Measurements from ENCODE around the gene NTRK3. TPM values are rescaled to one million over a fixed set of nuclear protein-coding genes. Genes with fewer than 3 reads are reported as not detected.

NTRK3 gene
- total RNA-seq, 4 donors from 2014 or later = 5.3 to 11.7 (median 6.3) TPM

DNA sequence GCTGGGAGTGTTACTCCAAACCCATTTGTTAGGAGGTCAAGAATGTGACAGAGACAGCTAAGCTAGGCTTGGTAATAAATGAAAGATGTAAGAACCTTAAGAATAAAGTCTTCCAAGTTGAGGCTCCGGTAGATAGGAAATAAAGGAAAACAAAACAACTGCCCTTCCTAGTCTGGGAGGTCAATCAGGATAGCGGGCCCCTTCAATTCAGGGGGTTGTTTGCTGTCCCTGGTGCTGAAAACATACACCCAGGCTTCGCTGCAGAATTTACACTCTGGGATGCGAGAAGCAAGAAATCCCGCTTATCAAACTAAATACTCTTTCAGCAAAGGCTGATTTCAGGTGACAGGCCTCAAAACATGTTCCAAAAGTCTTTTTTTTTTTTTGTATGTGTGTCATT is 393.4 kb downstream of the NTRK3 start:
- Histone ChIP-seq H3K4me3 (no peak overlapping the region), H3K27ac (no peak overlapping the region), H3K36me3 (no peaks in the 10 kb centered on the region), H3K9me3 (no peaks in the 10 kb centered on the region), H3K4me1 (no peaks in the 10 kb centered on the region), H3K27me3 (no peaks in the 10 kb centered on the region)
- WGBS = 52% methylated on average over 5 of the region's 5 CpGs
- no peak for DNase-seq (ENCODE audit: low spot score in 2 of 2)
- TF ChIP-seq POLR2A (IDR thresholded peaks at IDR 0.05) = no peak
- TF ChIP-seq, protein P1, sequence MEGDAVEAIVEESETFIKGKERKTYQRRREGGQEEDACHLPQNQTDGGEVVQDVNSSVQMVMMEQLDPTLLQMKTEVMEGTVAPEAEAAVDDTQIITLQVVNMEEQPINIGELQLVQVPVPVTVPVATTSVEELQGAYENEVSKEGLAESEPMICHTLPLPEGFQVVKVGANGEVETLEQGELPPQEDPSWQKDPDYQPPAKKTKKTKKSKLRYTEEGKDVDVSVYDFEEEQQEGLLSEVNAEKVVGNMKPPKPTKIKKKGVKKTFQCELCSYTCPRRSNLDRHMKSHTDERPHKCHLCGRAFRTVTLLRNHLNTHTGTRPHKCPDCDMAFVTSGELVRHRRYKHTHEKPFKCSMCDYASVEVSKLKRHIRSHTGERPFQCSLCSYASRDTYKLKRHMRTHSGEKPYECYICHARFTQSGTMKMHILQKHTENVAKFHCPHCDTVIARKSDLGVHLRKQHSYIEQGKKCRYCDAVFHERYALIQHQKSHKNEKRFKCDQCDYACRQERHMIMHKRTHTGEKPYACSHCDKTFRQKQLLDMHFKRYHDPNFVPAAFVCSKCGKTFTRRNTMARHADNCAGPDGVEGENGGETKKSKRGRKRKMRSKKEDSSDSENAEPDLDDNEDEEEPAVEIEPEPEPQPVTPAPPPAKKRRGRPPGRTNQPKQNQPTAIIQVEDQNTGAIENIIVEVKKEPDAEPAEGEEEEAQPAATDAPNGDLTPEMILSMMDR (IDR thresholded peaks at IDR 0.05) = no peak
- TF ChIP-seq POLR2AphosphoS5 (IDR thresholded peaks at IDR 0.05) = no peak
- TF ChIP-seq EP300 (IDR thresholded peaks at IDR 0.05) = no peak

DNA sequence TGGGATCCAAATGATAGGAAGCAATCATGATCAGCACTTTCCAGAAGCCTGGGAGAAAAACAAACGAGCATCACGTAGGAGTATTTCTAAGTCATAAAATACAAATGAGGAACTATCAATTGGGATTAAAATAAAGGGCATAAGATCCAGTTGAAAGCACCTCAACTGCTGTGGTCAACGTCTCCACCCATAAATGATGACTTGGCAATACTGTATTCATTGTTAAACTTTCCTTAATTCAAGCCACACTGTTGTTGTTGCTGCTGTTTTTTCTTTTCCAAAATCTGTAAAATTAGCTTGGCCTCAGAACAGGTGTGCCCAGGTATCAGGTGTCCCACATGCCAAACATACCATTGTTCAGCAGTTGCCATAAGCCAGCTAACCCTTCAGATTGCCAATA is 395.8 kb downstream of the NTRK3 start:
- no peaks in the 10 kb centered on the region for H3K27me3 ChIP-seq
- no peaks in the 10 kb centered on the region for H3K4me1 ChIP-seq
- 54% methylated on average over 3 of the region's 3 CpGs for WGBS
- DNase-seq (ENCODE audit: low spot score in 2 of 2) = no peak
- TF ChIP-seq POLR2A (IDR thresholded peaks at IDR 0.05) (no peak), EP300 (IDR thresholded peaks at IDR 0.05) (no peak), POLR2AphosphoS5 (IDR thresholded peaks at IDR 0.05) (no peak)
- TF ChIP-seq, protein P1 (IDR thresholded peaks at IDR 0.05) = no peak
- no peak overlapping the region for H3K27ac ChIP-seq
- H3K9me3 ChIP-seq = no peaks in the 10 kb centered on the region
- no peaks in the 10 kb centered on the region for H3K36me3 ChIP-seq
- no peak overlapping the region for H3K4me3 ChIP-seq

DNA sequence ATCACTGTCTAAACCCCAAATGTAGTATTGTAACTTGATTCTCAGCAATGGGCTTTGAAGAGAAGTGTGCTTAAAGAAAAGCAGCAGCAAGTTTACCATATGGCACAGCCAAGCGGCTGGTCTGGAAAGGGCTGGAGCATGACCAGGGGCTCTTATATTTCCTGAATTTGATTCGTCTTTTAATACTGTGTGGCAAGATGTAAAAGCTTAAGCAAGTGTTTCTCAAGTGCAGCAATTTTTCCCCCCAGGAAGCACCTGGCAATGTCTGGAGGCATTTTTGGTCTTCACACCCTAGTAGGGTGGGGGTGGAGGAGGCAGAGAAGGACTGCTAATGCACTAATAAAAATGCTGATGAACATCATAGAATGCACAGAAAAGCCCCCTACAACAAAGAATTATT is 397.9 kb downstream of the NTRK3 start:
- peaks cover 3% of the 10 kb centered on the region for H3K27me3 ChIP-seq
- H3K4me1 ChIP-seq = no peaks in the 10 kb centered on the region
- 67% methylated on average over 2 of the region's 2 CpGs for WGBS
- no peak for DNase-seq (ENCODE audit: low spot score in 2 of 2)
- H3K27ac ChIP-seq = no peak overlapping the region
- no peaks in the 10 kb centered on the region for H3K9me3 ChIP-seq
- H3K36me3 ChIP-seq = no peaks in the 10 kb centered on the region
- H3K4me3 ChIP-seq = no peak overlapping the region
- TF ChIP-seq EP300 (IDR thresholded peaks at IDR 0.05) (no peak), POLR2AphosphoS5 (IDR thresholded peaks at IDR 0.05) (no peak), POLR2A (IDR thresholded peaks at IDR 0.05) (no peak)
- TF ChIP-seq, protein P1 (IDR thresholded peaks at IDR 0.05) = no peak

DNA sequence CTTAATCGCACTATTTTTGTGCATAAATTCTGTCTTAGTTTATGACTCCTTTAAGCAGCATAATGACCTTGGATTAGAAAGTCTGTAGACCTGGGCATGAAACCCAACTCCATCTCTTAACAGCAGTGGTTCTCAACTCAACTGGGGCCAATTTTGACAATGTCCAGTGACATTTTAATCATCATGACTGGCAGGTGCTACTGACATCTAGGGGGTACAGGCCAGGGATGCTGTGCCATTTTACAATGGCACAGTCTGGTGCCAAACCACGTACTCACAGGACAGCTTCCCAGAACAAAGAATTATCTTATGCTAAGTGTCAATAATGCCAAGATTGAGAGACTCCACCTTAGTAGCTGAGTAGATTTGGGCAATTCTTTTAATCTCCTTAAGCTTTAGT is 405.0 kb downstream of the NTRK3 start:
- Histone ChIP-seq H3K36me3 (no peaks in the 10 kb centered on the region), H3K27ac (no peak overlapping the region), H3K4me1 (no peaks in the 10 kb centered on the region), H3K9me3 (no peaks in the 10 kb centered on the region), H3K27me3 (peaks cover 3% of the 10 kb centered on the region), H3K4me3 (no peak overlapping the region)
- WGBS = 82% methylated on average over 2 of the region's 2 CpGs
- TF ChIP-seq, protein P1 (IDR thresholded peaks at IDR 0.05) = no peak
- TF ChIP-seq POLR2A (IDR thresholded peaks at IDR 0.05) (no peak), POLR2AphosphoS5 (IDR thresholded peaks at IDR 0.05) (no peak), EP300 (IDR thresholded peaks at IDR 0.05) (no peak)
- DNase-seq (ENCODE audit: low spot score in 2 of 2) = no peak

DNA sequence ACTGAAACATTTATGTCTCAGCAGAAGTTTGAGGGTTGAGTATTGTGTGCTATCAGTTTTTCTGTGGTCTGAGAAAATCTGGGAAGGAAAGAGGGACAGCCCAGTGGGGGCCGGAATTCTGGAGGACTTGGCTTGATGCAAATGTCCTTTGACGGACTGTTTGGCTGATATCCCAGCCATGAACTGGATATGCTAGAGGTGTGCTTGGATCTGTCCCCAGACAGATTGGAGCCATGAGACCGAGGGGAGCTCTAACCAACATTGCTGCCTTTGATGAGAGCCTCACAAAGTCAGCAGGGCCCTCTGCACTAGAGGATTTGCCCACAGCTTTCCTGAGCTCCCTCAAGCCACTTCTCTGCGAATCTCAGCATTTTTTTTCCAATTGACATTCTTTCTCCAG is 405.6 kb downstream of the NTRK3 start:
- TF ChIP-seq POLR2AphosphoS5 (IDR thresholded peaks at IDR 0.05) (no peak), EP300 (IDR thresholded peaks at IDR 0.05) (no peak), POLR2A (IDR thresholded peaks at IDR 0.05) (no peak)
- TF ChIP-seq, protein P1 (IDR thresholded peaks at IDR 0.05) = no peak
- Histone ChIP-seq H3K27me3 (peaks cover 3% of the 10 kb centered on the region), H3K27ac (no peak overlapping the region), H3K36me3 (no peaks in the 10 kb centered on the region), H3K4me1 (no peaks in the 10 kb centered on the region), H3K4me3 (no peak overlapping the region), H3K9me3 (no peaks in the 10 kb centered on the region)
- 49% methylated on average over 4 of the region's 4 CpGs for WGBS
- no peak for DNase-seq (ENCODE audit: low spot score in 2 of 2)

Measured in suprapubic skin (tissue), 4 donors.